ENCODE measurements around the gene NHLRC1.

NHLRC1 gene

GRCh38 chr6:18119236-18119635 is 3.2 kb downstream of the NHLRC1 start:
- TF ChIP-seq CTCF (IDR thresholded peaks at IDR 0.05; ENCODE audit: insufficient read depth, low read depth, low read length, missing control alignments): no peak
- DNase-seq (ENCODE audit: low read depth): no peak

GRCh38 chr6:18118330-18118729 is 4.1 kb downstream of the NHLRC1 start:
- H3K4me3 ChIP-seq (ENCODE audit: low read depth, low read length): no peak overlapping the region
- TF ChIP-seq CTCF (IDR thresholded peaks at IDR 0.05; ENCODE audit: insufficient read depth, low read depth, low read length, missing control alignments): no peak
- DNase-seq (ENCODE audit: low read depth): no peak

More at GRCh38 chr6:18119236-18119635, 3.2 kb downstream of the NHLRC1 start:
- no peak overlapping the region for H3K4me3 ChIP-seq (ENCODE audit: low read depth, low read length)

DNA sequence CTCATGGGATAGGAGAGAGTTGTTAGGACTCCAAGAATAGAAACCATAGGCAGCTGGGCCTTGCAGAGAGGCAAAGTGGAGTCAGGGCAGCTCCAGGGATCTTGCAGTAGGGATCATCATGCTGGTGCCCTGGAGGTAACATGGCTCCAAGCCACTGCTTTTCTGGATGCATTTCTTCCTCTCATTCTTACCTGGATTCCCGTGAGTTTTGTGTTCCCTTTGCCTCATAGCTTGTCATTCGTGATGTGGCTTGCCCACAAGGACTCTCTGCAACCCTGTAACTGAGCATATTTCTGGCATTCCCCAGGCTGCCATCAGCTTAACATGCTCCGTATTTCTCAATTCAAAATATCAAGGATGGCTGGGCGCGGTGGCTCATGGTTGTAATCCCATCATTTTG is 5.3 kb downstream of the NHLRC1 start:
- no peak for DNase-seq (ENCODE audit: low read depth)
- no peak for TF ChIP-seq CTCF (IDR thresholded peaks at IDR 0.05; ENCODE audit: insufficient read depth, low read depth, low read length, missing control alignments)

GRCh38 chr6:18115356-18115755 is 7.1 kb downstream of the NHLRC1 start:
- no peak overlapping the region for H3K4me3 ChIP-seq (ENCODE audit: low read depth, low read length)
- no peak for TF ChIP-seq CTCF (IDR thresholded peaks at IDR 0.05; ENCODE audit: insufficient read depth, low read depth, low read length, missing control alignments)
- DNase-seq (ENCODE audit: low read depth): no peak

More for the DNA sequence above, 5.3 kb downstream of the NHLRC1 start:
- H3K4me3 ChIP-seq (ENCODE audit: low read depth, low read length): no peak overlapping the region

- DNase-seq (ENCODE audit: low read depth): no peak
- TF ChIP-seq CTCF (IDR thresholded peaks at IDR 0.05; ENCODE audit: insufficient read depth, low read depth, low read length, missing control alignments): no peak
- H3K4me3 ChIP-seq (ENCODE audit: low read depth, low read length): no peak overlapping the region
Observed at GRCh38 chr6:18110162-18110561, 12.3 kb downstream of the NHLRC1 start.

DNA sequence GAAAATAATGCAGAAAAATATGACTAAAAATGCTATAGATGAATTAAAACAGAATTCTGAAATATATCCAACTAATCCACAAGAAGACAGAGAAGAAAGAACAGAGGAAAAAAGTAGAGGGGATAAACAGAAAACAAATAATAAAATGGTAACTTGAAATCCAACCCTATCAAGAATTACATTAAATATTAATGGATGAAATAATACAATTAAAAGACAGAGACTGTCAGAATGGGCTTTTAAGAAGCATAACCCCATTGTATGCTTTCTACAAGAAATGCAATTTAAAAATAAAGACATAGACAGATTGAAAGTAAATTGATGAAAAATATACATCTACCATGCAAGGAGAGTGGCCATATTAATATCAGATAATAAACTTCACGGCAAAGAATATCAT is 15.4 kb downstream of the NHLRC1 start:
- TF ChIP-seq CTCF (IDR thresholded peaks at IDR 0.05; ENCODE audit: insufficient read depth, low read depth, low read length, missing control alignments): no peak
- no peak overlapping the region for H3K4me3 ChIP-seq (ENCODE audit: low read depth, low read length)
- no peak for DNase-seq (ENCODE audit: low read depth)

GRCh38 chr6:18102783-18103509 is 19.5 kb downstream of the NHLRC1 start:
- no peak overlapping the region for H3K4me3 ChIP-seq (ENCODE audit: low read depth, low read length)
- no peak for DNase-seq (ENCODE audit: low read depth)
- TF ChIP-seq CTCF (IDR thresholded peaks at IDR 0.05; ENCODE audit: insufficient read depth, low read depth, low read length, missing control alignments): no peak

All from GM12865 (cell line).